ENCODE measurements around the gene NDE1. TPM values are rescaled to one million over a fixed set of nuclear protein-coding genes. Genes with fewer than 3 reads are reported as not detected.

Gene NDE1
- total and polyA plus RNA-seq, 8 donors = 6.7 to 286 (median 26.5) TPM

DNA sequence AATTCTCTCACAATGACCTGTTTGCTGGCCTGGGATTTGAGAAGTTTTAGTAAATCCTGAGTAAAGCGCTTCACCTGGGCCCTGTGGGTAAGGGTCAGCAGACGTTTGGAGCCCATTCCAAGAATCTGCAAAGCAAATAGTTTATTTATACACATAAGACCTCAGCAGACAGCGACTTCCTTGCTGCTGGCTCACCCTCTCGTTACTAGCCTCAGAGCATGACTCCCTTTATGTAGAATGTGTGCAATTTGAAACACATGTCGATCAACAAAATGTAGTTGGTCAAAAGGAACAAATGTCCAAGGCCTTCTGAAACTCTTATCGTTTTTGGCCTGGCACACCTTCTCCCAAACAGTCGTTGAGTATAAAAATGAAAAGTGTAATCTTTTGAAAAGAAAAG lies 38.4 kb upstream of the NDE1 start:
- WGBS, 5 donors = 77 to 86% (median 82%) methylated on average over 7 of the region's 7 CpGs
- peaks cover 64 to 100% (median 99%) of the 10 kb centered on the region in 4 donors for H3K36me3 ChIP-seq
- intact Hi-C loops (cut with DNase I; ENCODE audit: low total_unique reads) = no loop called here

DNA sequence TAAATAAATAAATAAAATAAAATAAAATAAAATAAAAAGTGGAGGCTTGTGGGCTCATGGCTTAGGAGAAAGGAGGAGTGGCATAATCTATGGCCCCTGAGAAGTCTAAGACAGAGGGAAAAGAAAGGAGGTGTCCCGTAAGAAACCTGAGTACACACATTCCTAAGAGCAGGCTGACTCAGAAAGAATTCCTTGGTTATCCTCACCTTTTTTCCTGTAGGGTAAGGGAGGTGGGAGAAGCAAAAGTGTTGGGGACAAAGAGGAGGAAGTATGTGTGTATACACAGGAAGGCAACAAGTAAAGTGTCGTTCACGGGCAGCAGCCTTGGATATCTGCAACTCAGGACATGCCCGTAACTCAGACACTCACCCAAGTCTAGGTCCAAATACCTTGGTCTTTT lies 36.4 kb upstream of the NDE1 start:
- intact Hi-C loops (cut with DNase I; ENCODE audit: low total_unique reads) = no loop called here
- DNase-seq = no peak
- 85 to 88% (median 86%) methylated on average over 4 of the region's 4 CpGs for WGBS, 5 donors
- TF ChIP-seq POLR2A (IDR thresholded peaks at IDR 0.05) (no peak), POLR2AphosphoS5 (IDR thresholded peaks at IDR 0.05) (no peak), EP300 (IDR thresholded peaks at IDR 0.05) (no peak), CTCF (IDR thresholded peaks at IDR 0.05) (no peak)
- Histone ChIP-seq H3K27me3 (no peaks in the 10 kb centered on the region), H3K36me3 (peaks cover 71 to 100% (median 99%) of the 10 kb centered on the region in 4 donors), H3K4me1 (no peaks in the 10 kb centered on the region), H3K27ac (no peak overlapping the region), H3K9me3 (no peaks in the 10 kb centered on the region), H3K4me3 (no peak overlapping the region)

More for the DNA sequence above, 38.4 kb upstream of the NDE1 start:
- H3K4me3 ChIP-seq = no peak overlapping the region
- DNase-seq = no peak
- no peaks in the 10 kb centered on the region for H3K9me3 ChIP-seq
- H3K27me3 ChIP-seq = no peaks in the 10 kb centered on the region
- peaks cover 0 to 5% (median 2%) of the 10 kb centered on the region in 4 donors for H3K4me1 ChIP-seq
- H3K27ac ChIP-seq = no peak overlapping the region
- no peak for TF ChIP-seq POLR2A (IDR thresholded peaks at IDR 0.05)
- no peak for TF ChIP-seq EP300 (IDR thresholded peaks at IDR 0.05)
- no peak for TF ChIP-seq CTCF (IDR thresholded peaks at IDR 0.05)
- no peak for TF ChIP-seq POLR2AphosphoS5 (IDR thresholded peaks at IDR 0.05)

DNA sequence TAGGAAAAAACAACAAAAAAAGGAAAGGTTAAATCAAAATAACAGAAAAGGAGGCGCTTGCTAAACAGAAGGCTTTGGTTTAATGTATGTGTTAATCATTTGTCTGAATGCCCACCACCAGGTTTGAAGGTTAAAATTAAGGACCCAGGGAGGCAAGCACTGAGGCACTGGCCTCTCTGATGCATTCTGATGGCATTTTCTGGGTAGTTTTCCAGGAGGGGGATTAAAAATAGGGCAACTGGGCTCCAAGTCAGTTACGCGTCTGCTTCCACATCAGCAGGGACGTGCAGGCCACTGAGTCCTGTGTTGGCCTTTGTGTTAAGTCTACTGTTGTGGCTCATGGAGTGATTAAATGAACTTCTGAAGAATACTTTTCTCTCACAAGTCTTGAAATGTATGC lies 34.0 kb upstream of the NDE1 start:
- TF ChIP-seq CTCF (IDR thresholded peaks at IDR 0.05) = no peak
- no peak for TF ChIP-seq EP300 (IDR thresholded peaks at IDR 0.05)
- no peak for TF ChIP-seq POLR2AphosphoS5 (IDR thresholded peaks at IDR 0.05)
- no peak for TF ChIP-seq POLR2A (IDR thresholded peaks at IDR 0.05)
- H3K4me1 ChIP-seq = no peaks in the 10 kb centered on the region
- 83 to 97% (median 93%) methylated on average over 4 of the region's 4 CpGs for WGBS, 5 donors
- H3K9me3 ChIP-seq = no peaks in the 10 kb centered on the region
- H3K4me3 ChIP-seq = no peak overlapping the region
- intact Hi-C loops (cut with DNase I; ENCODE audit: low total_unique reads) = no loop called here
- DNase-seq = no peak
- H3K36me3 ChIP-seq = peaks cover 66 to 100% (median 99%) of the 10 kb centered on the region in 4 donors
- H3K27me3 ChIP-seq = no peaks in the 10 kb centered on the region
- H3K27ac ChIP-seq = no peak overlapping the region

DNA sequence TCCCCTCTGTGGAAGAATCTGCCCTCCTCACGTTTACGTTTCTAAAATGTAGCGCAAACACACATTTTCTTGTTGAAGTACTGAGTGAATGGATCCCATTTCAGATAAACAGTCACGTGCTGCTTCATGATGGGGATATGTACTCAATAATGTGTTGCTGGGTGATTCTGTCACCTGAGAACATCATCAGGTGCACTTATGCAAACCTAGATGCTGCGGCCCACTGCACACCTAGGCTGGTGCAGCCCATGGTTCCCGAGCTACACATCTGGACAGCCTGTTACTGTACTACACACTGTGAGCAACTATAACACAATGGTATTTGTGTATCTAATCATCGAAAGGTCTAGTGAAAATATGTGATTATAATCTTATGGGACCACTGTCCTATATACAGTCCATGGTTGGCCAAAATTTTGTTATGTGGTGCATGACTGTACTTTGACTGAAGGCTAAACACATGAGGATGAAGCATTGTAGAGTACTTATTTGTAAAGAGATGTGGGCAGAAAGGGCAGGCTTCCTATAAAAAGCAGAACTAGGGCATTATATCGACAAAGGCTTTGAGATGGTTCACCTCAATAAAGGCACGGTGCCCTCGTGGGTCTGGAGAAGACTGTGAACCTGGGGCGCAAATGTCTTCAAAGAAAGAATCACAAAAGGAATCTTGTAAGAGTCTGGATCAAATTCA lies 33.4 kb upstream of the NDE1 start:
- TF ChIP-seq POLR2AphosphoS5 (IDR thresholded peaks at IDR 0.05) (no peak), CTCF (IDR thresholded peaks at IDR 0.05) (no peak), POLR2A (IDR thresholded peaks at IDR 0.05) (no peak), EP300 (IDR thresholded peaks at IDR 0.05) (no peak)
- Histone ChIP-seq H3K36me3 (peaks cover 62 to 100% (median 99%) of the 10 kb centered on the region in 4 donors), H3K27me3 (no peaks in the 10 kb centered on the region), H3K27ac (no peak overlapping the region), H3K4me1 (no peaks in the 10 kb centered on the region), H3K4me3 (no peak overlapping the region), H3K9me3 (no peaks in the 10 kb centered on the region)
- 88 to 93% (median 90%) methylated on average over 11 of the region's 11 CpGs for WGBS, 5 donors
- intact Hi-C loops (cut with DNase I; ENCODE audit: low total_unique reads) = no loop called here
- DNase-seq = no peak

Measured in stomach (tissue), 9 donors.